B cell (primary cell): Measurements from ENCODE around the gene SASH1. TPM values are rescaled to one million over a fixed set of nuclear protein-coding genes. Genes with fewer than 3 reads are reported as not detected.

Source experiments
- ATAC-seq: fragments of 200-7000 bp; cut with Tn5 transposase; one replicate; pipeline ENCODE4 v1.10.0; 2021; ENCODE audit warnings: low read depth, mild to moderate bottlenecking, moderate number of reproducible peaks, moderate library complexity
- CTCF ChIA-PET: fragments of 350-600 bp; sonication (Branson Sonifier 250); formaldehyde crosslinking; loops from one replicate; lab custom pipeline; 2021; ENCODE audit warnings: antibody characterized with exemption, inconsistent platforms; lab: Charles Lee
- POLR2A ChIA-PET: fragments of 350-600 bp; sonication (Branson Sonifier 250); formaldehyde crosslinking; loops from one replicate; lab custom pipeline; 2021; ENCODE audit warnings: antibody characterized with exemption; lab: Charles Lee
- DNase-seq: peaks from one replicate; pipeline ENCODE4 v3.0.0; 2013
- H2AFZ ChIP-seq: 2 replicates; pipeline ENCODE4 v1.6.1; 2012; ENCODE audit warnings: mild to moderate bottlenecking, low read depth, low read length; ENCODE audit not compliant: insufficient read depth, poor library complexity, severe bottlenecking
- H3K27ac ChIP-seq, 2 donors: 1 replicate in 1 of 2; 2 replicates in 1 of 2; pipeline ENCODE4 v1.5.1; 2012 to 2013; ENCODE audit warnings: low read length in 2 of 2, mild to moderate bottlenecking in 2 of 2, moderate library complexity in 1 of 2
- H3K27me3 ChIP-seq, 4 experiments: fragments of 200-600 bp in 1 of 4; sonication (generic) in 1 of 4; replicated peaks in 1 of 4; 1 replicate in 2 of 4; 2 replicates in 2 of 4; pipeline versions ENCODE4 v1.6.1 to v1.7.0; 2013 to 2016; ENCODE audit warnings: low read length in 3 of 4, mild to moderate bottlenecking in 2 of 4, mixed read lengths in 1 of 4, moderate library complexity in 1 of 4; ENCODE audit not compliant: insufficient read depth in 4 of 4, control insufficient read depth in 3 of 4; ENCODE audit errors: control extremely low read depth in 1 of 4
- H3K36me3 ChIP-seq, 2 experiments: replicated peaks in 1 of 2; 1 replicate in 1 of 2; 2 replicates in 1 of 2; pipeline versions ENCODE4 v1.6.1 to v1.7.1; 2013; ENCODE audit warnings: low read length in 1 of 2; ENCODE audit not compliant: insufficient read depth in 2 of 2, control insufficient read depth in 1 of 2; ENCODE audit errors: control extremely low read depth in 1 of 2, extremely low read depth in 1 of 2
- H3K4me1 ChIP-seq, 2 donors: fragments of 200-600 bp in 1 of 2; sonication (generic) in 1 of 2; 1 replicate in 1 of 2; 2 replicates in 1 of 2; pipeline versions ENCODE4 v1.5.1 to v1.6.1; 2013 to 2017; ENCODE audit warnings: low read length in 2 of 2; ENCODE audit not compliant: control insufficient read depth in 2 of 2, insufficient read depth in 2 of 2
- H3K4me2 ChIP-seq: replicated peaks from 2 replicates; pipeline ENCODE3; 2012; ENCODE audit warnings: mild to moderate bottlenecking, low read depth, low read length; ENCODE audit not compliant: poor library complexity, severe bottlenecking
- H3K4me3 ChIP-seq, 5 experiments: fragments of 200-600 bp in 1 of 5; sonication (generic) in 1 of 5; 1 replicate in 3 of 5; 2 replicates in 2 of 5; pipeline versions ENCODE4 v1.5.1 to v1.7.0; 2011 to 2016; ENCODE audit warnings: low read length in 4 of 5, mild to moderate bottlenecking in 4 of 5, low read depth in 2 of 5, control low read depth in 1 of 5, moderate library complexity in 1 of 5; ENCODE audit not compliant: insufficient read depth in 1 of 5; ENCODE audit errors: control extremely low read depth in 1 of 5, extremely low read depth in 1 of 5
- H3K79me2 ChIP-seq: fragments of 200-600 bp; sonication (generic); one replicate; pipeline ENCODE4 v1.6.0; 2016; ENCODE audit warnings: low read length; ENCODE audit not compliant: control insufficient read depth, insufficient read depth
- H3K9ac ChIP-seq: fragments of 200-600 bp; sonication (generic); 2 replicates; pipeline ENCODE4 v1.6.1; 2017; ENCODE audit warnings: mild to moderate bottlenecking, low read length, moderate library complexity
- H3K9me3 ChIP-seq, 3 donors: one replicate each; pipeline versions ENCODE4 v1.6.1 to v1.7.1; 2013; ENCODE audit warnings: low read length in 2 of 3; ENCODE audit not compliant: control insufficient read depth in 2 of 3, insufficient read depth in 1 of 3; ENCODE audit errors: control extremely low read depth in 1 of 3
- H4K20me1 ChIP-seq: 2 replicates; pipeline ENCODE4 v1.6.0; 2012; ENCODE audit warnings: mild to moderate bottlenecking, low read length; ENCODE audit not compliant: insufficient read depth, control insufficient read depth, poor library complexity, severe bottlenecking
- H3K27ac Mint-ChIP-seq: one replicate; pipeline ENCODE4 v1.8.0; 2021; ENCODE audit warnings: mixed read lengths
- H3K27me3 Mint-ChIP-seq: one replicate; pipeline ENCODE4 v1.8.0; 2021; ENCODE audit warnings: mixed read lengths
- H3K4me1 Mint-ChIP-seq: one replicate; pipeline ENCODE4 v1.8.0; 2021; ENCODE audit warnings: mixed read lengths
- H3K4me3 Mint-ChIP-seq: one replicate; pipeline ENCODE4 v1.8.0; 2021; ENCODE audit warnings: mixed read lengths
- H3K9me3 Mint-ChIP-seq: one replicate; pipeline ENCODE4 v1.8.0; 2022; ENCODE audit warnings: mixed read lengths; ENCODE audit not compliant: insufficient read depth
- CTCF ChIP-seq: fragments of 200-600 bp; IDR thresholded peaks from one replicate; pipeline ENCODE4 v1.8.0; 2022; ENCODE audit warnings: antibody characterized with exemption, mild to moderate bottlenecking
- EZH2 ChIP-seq: IDR thresholded peaks from 2 replicates; pipeline ENCODE4 v1.6.1; 2012; ENCODE audit warnings: borderline replicate concordance, low read depth, mild to moderate bottlenecking, moderate library complexity, low read length; ENCODE audit not compliant: insufficient read depth, poor library complexity, severe bottlenecking
- WGBS: methylation state at CpG from one replicate; pipeline ENCODE4 v1.1.5; 2013; ENCODE audit warnings: missing lambda C conversion rate; ENCODE audit not compliant: insufficient coverage; 5-methylcytosine and 5-hydroxymethylcytosine counted together
- intact Hi-C: fragments of 100-400 bp; cut with micrococcal nuclease; formaldehyde crosslinking; loops from one replicate; pipeline ENCODE4 v1.10.0; 2022
- polyA plus RNA-seq: library from polyadenylated mRNA; depleted of rRNA; stranded (reverse); fragments of >200 nt; gene quantifications from 2 replicates; pipeline ENCODE4 v1.2.3, GENCODE V29; 2012
- total RNA-seq, 2 donors: library from RNA; stranded (reverse); fragments of 120-200 nt in 1 of 2; gene quantifications; 1 replicate in 1 of 2; 2 replicates in 1 of 2; pipeline versions ENCODE4 v1.2.3 to v1.2.4, GENCODE V29; 2013 to 2022

SASH1 gene
- total and polyA plus RNA-seq, 2 donors (not counting 1 experiment from before 2014, with no cell fraction given) = 0.01 to 0.07 TPM

- Histone ChIP-seq H3K9ac (no peak overlapping the region), H3K4me1 (peaks cover 13 to 31% of the 10 kb centered on the region in 2 donors), H2AFZ (no peak overlapping the region), H3K79me2 (no peaks in the 10 kb centered on the region), H4K20me1 (no peaks in the 10 kb centered on the region), H3K9me3 (no peaks in the 10 kb centered on the region), H3K4me3 (no peak overlapping the region), H3K4me2 (no peak overlapping the region), H3K27ac (no peak overlapping the region), H3K27me3 (peaks cover 0 to 2% (median 0%) of the 10 kb centered on the region in 4 experiments), H3K36me3 (no peaks in the 10 kb centered on the region)
- POLR2A ChIA-PET = no interaction called here
- no peak for TF ChIP-seq EZH2
- no peak for TF ChIP-seq CTCF
- H3K9me3 Mint-ChIP-seq = no peaks in the 10 kb centered on the region
- no peaks in the 10 kb centered on the region for H3K27me3 Mint-ChIP-seq
- WGBS = 94% methylated on average over 4 of the region's 5 CpGs
- H3K4me3 Mint-ChIP-seq = no peak overlapping the region
- CTCF ChIA-PET = interaction anchor here (1.0 to 2.4 kb wide), 3 partner anchors 15 to 385 kb away, joined by 3 to 9 read pairs (median 3); no protein-coding TSS in a partner anchor
- H3K4me1 Mint-ChIP-seq = peaks cover 25% of the 10 kb centered on the region
- intact Hi-C loops = no loop called here
- H3K27ac Mint-ChIP-seq = no peak overlapping the region
- ATAC-seq (no peak), DNase-seq (no peak)
Observed at GRCh38 chr6:148563066-148563465, 220.4 kb downstream of the SASH1 start.

GRCh38 chr6:148564494-148565035 is 221.9 kb downstream of the SASH1 start:
- H3K27ac Mint-ChIP-seq = no peak overlapping the region
- Histone ChIP-seq H3K4me2 (no peak overlapping the region), H3K79me2 (no peaks in the 10 kb centered on the region), H3K4me1 (peaks cover 11 to 16% of the 10 kb centered on the region in 2 donors), H4K20me1 (no peaks in the 10 kb centered on the region), H3K27ac (no peak overlapping the region), H3K9me3 (no peaks in the 10 kb centered on the region), H3K36me3 (no peaks in the 10 kb centered on the region), H2AFZ (no peak overlapping the region), H3K9ac (no peak overlapping the region), H3K4me3 (no peak overlapping the region), H3K27me3 (peaks cover 0 to 5% (median 0%) of the 10 kb centered on the region in 4 experiments)
- no peaks in the 10 kb centered on the region for H3K9me3 Mint-ChIP-seq
- H3K27me3 Mint-ChIP-seq = peaks cover 6% of the 10 kb centered on the region
- TF ChIP-seq EZH2 = no peak
- no peak for TF ChIP-seq CTCF
- intact Hi-C loops = no loop called here
- WGBS = 91% methylated on average over 1 of the region's 9 CpGs
- ATAC-seq (no peak), DNase-seq (no peak)
- ChIA-PET POLR2A (no interaction called here), CTCF (interaction anchor here (1.5 kb wide), 1 partner anchor 13 kb away, joined by 5 read pairs; no protein-coding TSS in a partner anchor)
- no peak overlapping the region for H3K4me3 Mint-ChIP-seq
- peaks cover 17% of the 10 kb centered on the region for H3K4me1 Mint-ChIP-seq
